Measurements from ENCODE around the gene RFX6.

Gene RFX6

GRCh38 chr6:116894669-116895068, 17.6 kb downstream of the RFX6 start:
- H3K4me2 ChIP-seq (ENCODE audit: insufficient read depth, low read length, poor library complexity, severe bottlenecking) = no peak overlapping the region
- no peak overlapping the region for H3K4me3 ChIP-seq (ENCODE audit: low read length in 2 of 2)
- no peak overlapping the region for H2BK5ac ChIP-seq (ENCODE audit: low read length)
- H2BK12ac ChIP-seq (ENCODE audit: low read length) = no peak overlapping the region
- H3K27me3 ChIP-seq (ENCODE audit: control insufficient read depth in 3 of 3, insufficient read depth in 3 of 3, low read depth in 1 of 3, low read length in 3 of 3) = no peaks in the 10 kb centered on the region
- no peak overlapping the region for H3K23ac ChIP-seq (ENCODE audit: low read depth, low read length, poor library complexity)
- H4K91ac ChIP-seq (ENCODE audit: low read depth, low read length, poor library complexity) = no peak overlapping the region
- no peak overlapping the region for H4K8ac ChIP-seq (ENCODE audit: low read depth, low read length)
- H2BK120ac ChIP-seq (ENCODE audit: low read depth, low read length) = no peak overlapping the region
- no peak overlapping the region for H2AFZ ChIP-seq (ENCODE audit: low read length)
- no peak overlapping the region for H3K9ac ChIP-seq (ENCODE audit: low read depth, low read length, poor library complexity)
- no CpG with 5 or more reads among the region's 1 CpG for WGBS, 2 donors (ENCODE audit: extremely low coverage in 2 of 2, insufficient read length in 2 of 2, insufficient replicate concordance in 1 of 2)
- H3K79me1 ChIP-seq (ENCODE audit: low read depth, low read length) = no peaks in the 10 kb centered on the region
- H3K14ac ChIP-seq (ENCODE audit: low read length) = no peak overlapping the region
- H3K4ac ChIP-seq (ENCODE audit: low read length) = no peak overlapping the region
- no peaks in the 10 kb centered on the region for H3K4me1 ChIP-seq (ENCODE audit: control insufficient read depth in 2 of 2, insufficient read depth in 1 of 2, low read depth in 1 of 2, low read length in 2 of 2)
- no peak overlapping the region for H2BK15ac ChIP-seq (ENCODE audit: low read length)
- no peaks in the 10 kb centered on the region for H3K36me3 ChIP-seq (replicated peaks in 1 of 2; ENCODE audit: control insufficient read depth in 2 of 2, insufficient read depth in 2 of 2, low read length in 2 of 2)
- H3K27ac ChIP-seq (replicated peaks; ENCODE audit: low read length) = no peak overlapping the region
- no peak overlapping the region for H3K18ac ChIP-seq (ENCODE audit: low read length)
- no peak for DNase-seq (ENCODE audit: low spot score)
- no peaks in the 10 kb centered on the region for H3K9me3 ChIP-seq (replicated peaks in 1 of 2; ENCODE audit: control insufficient read depth in 2 of 2, insufficient read depth in 1 of 2, low read depth in 1 of 2, low read length in 2 of 2)
- H2AK5ac ChIP-seq (ENCODE audit: low read depth, low read length) = no peak overlapping the region

GRCh38 chr6:116895935-116896334, 18.9 kb downstream of the RFX6 start:
- no peak overlapping the region for H3K4me2 ChIP-seq (ENCODE audit: insufficient read depth, low read length, poor library complexity, severe bottlenecking)
- no peak overlapping the region for H2AK5ac ChIP-seq (ENCODE audit: low read depth, low read length)
- H3K36me3 ChIP-seq (replicated peaks in 1 of 2; ENCODE audit: control insufficient read depth in 2 of 2, insufficient read depth in 2 of 2, low read length in 2 of 2) = no peaks in the 10 kb centered on the region
- H2BK12ac ChIP-seq (ENCODE audit: low read length) = no peak overlapping the region
- H3K27me3 ChIP-seq (ENCODE audit: control insufficient read depth in 3 of 3, insufficient read depth in 3 of 3, low read depth in 1 of 3, low read length in 3 of 3) = no peaks in the 10 kb centered on the region
- no peak overlapping the region for H3K9ac ChIP-seq (ENCODE audit: low read depth, low read length, poor library complexity)
- no peak overlapping the region for H4K91ac ChIP-seq (ENCODE audit: low read depth, low read length, poor library complexity)
- H4K8ac ChIP-seq (ENCODE audit: low read depth, low read length) = no peak overlapping the region
- no peaks in the 10 kb centered on the region for H3K9me3 ChIP-seq (replicated peaks in 1 of 2; ENCODE audit: control insufficient read depth in 2 of 2, insufficient read depth in 1 of 2, low read depth in 1 of 2, low read length in 2 of 2)
- no peak overlapping the region for H3K14ac ChIP-seq (ENCODE audit: low read length)
- no peak overlapping the region for H2BK15ac ChIP-seq (ENCODE audit: low read length)
- no peak overlapping the region for H3K27ac ChIP-seq (replicated peaks; ENCODE audit: low read length)
- no CpG with 5 or more reads among the region's 2 CpGs for WGBS, 2 donors (ENCODE audit: extremely low coverage in 2 of 2, insufficient read length in 2 of 2, insufficient replicate concordance in 1 of 2)
- no peak for DNase-seq (ENCODE audit: low spot score)
- no peak overlapping the region for H3K4ac ChIP-seq (ENCODE audit: low read length)
- H3K18ac ChIP-seq (ENCODE audit: low read length) = no peak overlapping the region
- H3K79me1 ChIP-seq (ENCODE audit: low read depth, low read length) = no peaks in the 10 kb centered on the region
- H3K23ac ChIP-seq (ENCODE audit: low read depth, low read length, poor library complexity) = no peak overlapping the region
- no peak overlapping the region for H2BK120ac ChIP-seq (ENCODE audit: low read depth, low read length)
- no peaks in the 10 kb centered on the region for H3K4me1 ChIP-seq (ENCODE audit: control insufficient read depth in 2 of 2, insufficient read depth in 1 of 2, low read depth in 1 of 2, low read length in 2 of 2)
- H3K4me3 ChIP-seq (ENCODE audit: low read length in 2 of 2) = no peak overlapping the region
- no peak overlapping the region for H2BK5ac ChIP-seq (ENCODE audit: low read length)
- no peak overlapping the region for H2AFZ ChIP-seq (ENCODE audit: low read length)

GRCh38 chr6:116902634-116903033, 25.6 kb downstream of the RFX6 start:
- H2AFZ ChIP-seq (ENCODE audit: low read length) = no peak overlapping the region
- no peaks in the 10 kb centered on the region for H3K4me1 ChIP-seq (ENCODE audit: control insufficient read depth in 2 of 2, insufficient read depth in 1 of 2, low read depth in 1 of 2, low read length in 2 of 2)
- H2BK12ac ChIP-seq (ENCODE audit: low read length) = no peak overlapping the region
- no peak overlapping the region for H2AK5ac ChIP-seq (ENCODE audit: low read depth, low read length)
- no peak overlapping the region for H3K4me3 ChIP-seq (ENCODE audit: low read length in 2 of 2)
- H3K9me3 ChIP-seq (replicated peaks in 1 of 2; ENCODE audit: control insufficient read depth in 2 of 2, insufficient read depth in 1 of 2, low read depth in 1 of 2, low read length in 2 of 2) = no peaks in the 10 kb centered on the region
- H3K4me2 ChIP-seq (ENCODE audit: insufficient read depth, low read length, poor library complexity, severe bottlenecking) = no peak overlapping the region
- H2BK15ac ChIP-seq (ENCODE audit: low read length) = no peak overlapping the region
- no peak overlapping the region for H3K23ac ChIP-seq (ENCODE audit: low read depth, low read length, poor library complexity)
- H2BK5ac ChIP-seq (ENCODE audit: low read length) = no peak overlapping the region
- H3K4ac ChIP-seq (ENCODE audit: low read length) = no peak overlapping the region
- no peak overlapping the region for H2BK120ac ChIP-seq (ENCODE audit: low read depth, low read length)
- H3K36me3 ChIP-seq (replicated peaks in 1 of 2; ENCODE audit: control insufficient read depth in 2 of 2, insufficient read depth in 2 of 2, low read length in 2 of 2) = no peaks in the 10 kb centered on the region
- H4K8ac ChIP-seq (ENCODE audit: low read depth, low read length) = no peak overlapping the region
- H3K27ac ChIP-seq (replicated peaks; ENCODE audit: low read length) = no peak overlapping the region
- H3K27me3 ChIP-seq (ENCODE audit: control insufficient read depth in 3 of 3, insufficient read depth in 3 of 3, low read depth in 1 of 3, low read length in 3 of 3) = no peaks in the 10 kb centered on the region
- WGBS, 2 donors (ENCODE audit: extremely low coverage in 2 of 2, insufficient read length in 2 of 2, insufficient replicate concordance in 1 of 2) = no CpG with 5 or more reads among the region's 3 CpGs
- no peak overlapping the region for H3K9ac ChIP-seq (ENCODE audit: low read depth, low read length, poor library complexity)
- H3K79me1 ChIP-seq (ENCODE audit: low read depth, low read length) = no peaks in the 10 kb centered on the region
- no peak overlapping the region for H3K14ac ChIP-seq (ENCODE audit: low read length)
- no peak overlapping the region for H4K91ac ChIP-seq (ENCODE audit: low read depth, low read length, poor library complexity)
- no peak overlapping the region for H3K18ac ChIP-seq (ENCODE audit: low read length)
- no peak for DNase-seq (ENCODE audit: low spot score)

GRCh38 chr6:116922853-116923548, 46.0 kb downstream of the RFX6 start:
- Histone ChIP-seq H2BK15ac (ENCODE audit: low read length) (no peak overlapping the region), H3K27ac (replicated peaks; ENCODE audit: low read length) (no peak overlapping the region), H3K36me3 (replicated peaks in 1 of 2; ENCODE audit: control insufficient read depth in 2 of 2, insufficient read depth in 2 of 2, low read length in 2 of 2) (no peaks in the 10 kb centered on the region), H3K23ac (ENCODE audit: low read depth, low read length, poor library complexity) (no peak overlapping the region), H3K9ac (ENCODE audit: low read depth, low read length, poor library complexity) (no peak overlapping the region), H3K4me2 (ENCODE audit: insufficient read depth, low read length, poor library complexity, severe bottlenecking) (no peak overlapping the region), H2BK12ac (ENCODE audit: low read length) (no peak overlapping the region), H3K27me3 (ENCODE audit: control insufficient read depth in 3 of 3, insufficient read depth in 3 of 3, low read depth in 1 of 3, low read length in 3 of 3) (peaks cover 0 to 2% (median 0%) of the 10 kb centered on the region in 3 experiments), H3K4ac (ENCODE audit: low read length) (no peak overlapping the region), H4K91ac (ENCODE audit: low read depth, low read length, poor library complexity) (no peak overlapping the region), H2BK120ac (ENCODE audit: low read depth, low read length) (no peak overlapping the region), H2BK5ac (ENCODE audit: low read length) (no peak overlapping the region), H3K14ac (ENCODE audit: low read length) (no peak overlapping the region), H2AK5ac (ENCODE audit: low read depth, low read length) (no peak overlapping the region), H3K18ac (ENCODE audit: low read length) (no peak overlapping the region), H2AFZ (ENCODE audit: low read length) (no peak overlapping the region), H3K9me3 (replicated peaks in 1 of 2; ENCODE audit: control insufficient read depth in 2 of 2, insufficient read depth in 1 of 2, low read depth in 1 of 2, low read length in 2 of 2) (peaks cover 0 to 1% of the 10 kb centered on the region in 2 donors), H3K79me1 (ENCODE audit: low read depth, low read length) (no peaks in the 10 kb centered on the region), H4K8ac (ENCODE audit: low read depth, low read length) (no peak overlapping the region), H3K4me1 (ENCODE audit: control insufficient read depth in 2 of 2, insufficient read depth in 1 of 2, low read depth in 1 of 2, low read length in 2 of 2) (no peaks in the 10 kb centered on the region), H3K4me3 (ENCODE audit: low read length in 2 of 2) (no peak overlapping the region)
- no CpG with 5 or more reads among the region's 4 CpGs for WGBS, 2 donors (ENCODE audit: extremely low coverage in 2 of 2, insufficient read length in 2 of 2, insufficient replicate concordance in 1 of 2)
- DNase-seq (ENCODE audit: low spot score) = no peak
